HG02642 (cell line): Measurements from ENCODE around the gene PLA2G5.
"Not testable (repeated sequence)": the region's sequence is repeated elsewhere in the genome, so short reads cannot be mapped to it uniquely, and the experiment has no call there.

ENCODE experiments used
- ATAC-seq: cut with Tn5 transposase; IDR thresholded peaks from one replicate; pipeline ENCODE4 v1.9.1; 2021; ENCODE audit warnings: mild to moderate bottlenecking; ENCODE audit not compliant: unreplicated experiment, poor library complexity

PLA2G5 gene, protein sequence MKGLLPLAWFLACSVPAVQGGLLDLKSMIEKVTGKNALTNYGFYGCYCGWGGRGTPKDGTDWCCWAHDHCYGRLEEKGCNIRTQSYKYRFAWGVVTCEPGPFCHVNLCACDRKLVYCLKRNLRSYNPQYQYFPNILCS

GRCh38 chr1:20069874-20070273, at the start of gene PLA2G5:
TSS of gene PLA2G5 (plus strand) at chr1:20070194. CDS start at chr1:20084831, 14,637 bp downstream.
- ATAC-seq, result no peak

- ATAC-seq, result no peak
Measured at GRCh38 chr1:20028125-20028524, 41.9 kb upstream of the PLA2G5 start.

GRCh38 chr1:20028726-20029125, 41.3 kb upstream of the PLA2G5 start:
- ATAC-seq, result no peak

DNA sequence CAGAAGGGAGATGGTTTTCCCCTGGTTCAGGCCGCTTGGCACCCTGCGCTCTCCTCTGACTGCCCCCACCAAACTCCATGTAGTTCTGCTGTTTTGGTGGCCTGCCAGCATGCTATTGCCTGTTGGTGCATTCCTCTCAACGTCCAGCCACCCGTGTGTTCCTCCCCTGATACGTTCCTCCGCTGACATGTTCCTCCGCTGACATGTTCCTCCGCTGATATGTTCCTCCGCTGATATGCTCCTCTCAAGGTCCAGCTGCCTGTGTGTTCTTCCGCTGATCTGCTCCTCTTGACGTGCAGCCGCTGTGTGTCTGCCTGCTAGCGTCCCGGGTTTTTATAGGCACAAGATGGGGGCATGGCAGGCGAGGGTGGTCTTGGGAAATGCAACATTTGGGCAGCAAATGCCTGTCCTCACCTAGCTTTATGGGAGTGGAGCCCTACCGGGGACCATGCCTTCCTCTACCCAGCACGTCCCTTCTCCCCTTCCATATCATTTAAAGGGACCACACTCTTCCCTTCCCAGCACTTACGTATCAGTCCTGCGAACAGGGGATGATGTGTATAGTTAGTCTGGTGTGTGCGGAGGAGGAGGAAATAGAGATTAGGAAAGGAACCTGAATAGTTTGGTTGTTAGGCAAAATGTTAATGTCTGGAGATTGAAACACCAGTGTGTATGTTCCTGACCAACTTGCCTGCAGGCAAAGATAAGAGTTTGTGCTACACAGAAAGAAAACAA, 40.6 kb upstream of the PLA2G5 start:
- ATAC-seq, result no peak

GRCh38 chr1:20030436-20031151, 39.4 kb upstream of the PLA2G5 start:
- not testable (repeated sequence) for ATAC-seq

- ATAC-seq, result no peak
Measured at GRCh38 chr1:20031161-20031560, 38.8 kb upstream of the PLA2G5 start.

GRCh38 chr1:20031836-20032235, 38.2 kb upstream of the PLA2G5 start:
- no peak for ATAC-seq

GRCh38 chr1:20032425-20032824, 37.6 kb upstream of the PLA2G5 start:
- no peak for ATAC-seq

- no peak for ATAC-seq
Measured at GRCh38 chr1:20033420-20033819, 36.6 kb upstream of the PLA2G5 start.

DNA sequence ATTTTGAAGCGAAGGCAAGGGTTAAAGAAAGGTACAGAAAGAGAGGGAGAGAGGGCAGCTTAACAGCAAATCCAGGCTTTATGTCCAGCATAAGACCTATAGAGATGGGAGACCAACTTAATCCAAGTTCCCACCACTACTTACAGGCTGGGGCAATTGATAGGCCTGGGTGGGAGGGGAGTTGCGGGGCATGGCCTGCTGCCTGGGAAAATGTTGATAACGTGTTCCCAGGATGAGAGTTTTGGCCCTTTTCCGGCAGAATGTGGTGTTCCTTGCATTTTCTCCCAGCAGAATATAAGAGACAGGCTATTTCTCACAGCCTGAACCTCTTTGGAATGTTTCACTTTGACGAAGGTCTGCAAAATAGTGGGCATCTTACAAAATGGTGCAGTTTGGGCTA, 34.9 kb upstream of the PLA2G5 start:
- no peak for ATAC-seq

DNA sequence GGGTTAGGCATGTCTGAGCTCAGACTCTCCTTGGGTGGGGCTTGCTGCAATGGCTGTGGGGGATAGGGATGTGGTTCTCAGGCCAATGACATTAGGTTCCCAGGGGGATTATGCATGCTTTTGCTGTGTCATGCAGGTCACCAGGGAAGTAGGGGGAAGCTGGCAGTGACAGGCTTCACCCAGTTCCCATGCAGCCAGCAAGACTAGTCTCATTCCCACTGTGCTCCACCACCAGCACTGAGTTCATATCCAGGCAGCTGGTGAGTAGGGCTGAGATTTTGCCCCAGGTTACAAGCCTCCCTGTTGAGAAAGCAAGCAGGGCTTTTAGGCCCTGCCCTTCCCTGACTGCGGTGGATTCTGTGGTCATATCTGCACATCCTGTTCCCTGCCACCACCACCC, 32.1 kb upstream of the PLA2G5 start:
- ATAC-seq, result no peak

DNA sequence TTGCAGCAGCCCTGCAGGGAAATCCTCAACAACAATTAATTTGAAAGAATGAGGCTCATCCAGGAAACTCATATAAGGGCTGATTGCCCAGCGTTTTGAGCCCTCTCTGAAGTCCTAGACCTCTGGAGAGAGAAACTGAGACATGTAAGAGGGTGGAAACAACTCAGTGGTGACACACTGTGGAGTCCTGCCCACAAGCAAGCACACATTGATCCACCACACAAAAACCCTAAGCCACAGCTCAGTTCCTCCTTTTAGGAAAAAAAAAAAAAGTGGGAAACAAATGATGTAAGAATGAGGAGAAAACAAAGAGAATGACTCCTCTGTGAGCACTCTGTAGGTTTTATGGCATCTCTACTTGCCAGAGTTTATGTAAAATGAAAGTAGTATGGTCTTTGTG, 22.9 kb upstream of the PLA2G5 start:
- ATAC-seq, result no peak

DNA sequence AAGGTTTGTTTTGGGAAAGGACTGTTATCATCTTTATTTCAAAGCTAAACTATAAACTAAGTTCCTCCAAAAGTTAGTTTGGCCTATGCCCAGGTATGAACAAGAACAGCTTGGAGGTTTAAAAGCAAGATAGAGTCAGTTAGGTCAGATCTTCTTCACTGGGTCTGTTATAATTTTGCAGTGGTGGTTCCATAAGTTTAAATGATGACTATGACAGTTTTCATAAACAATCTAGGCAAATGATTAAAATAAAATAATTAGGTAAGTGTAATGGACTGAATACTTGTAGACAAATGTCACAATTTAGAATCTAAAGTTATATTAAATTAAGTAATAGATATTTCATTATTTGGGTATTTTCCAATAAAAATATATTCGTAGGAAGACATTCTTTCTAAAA, 21.4 kb upstream of the PLA2G5 start:
- no peak for ATAC-seq

- ATAC-seq, result not testable (repeated sequence)
Measured at GRCh38 chr1:20049056-20049798, 20.8 kb upstream of the PLA2G5 start.

DNA sequence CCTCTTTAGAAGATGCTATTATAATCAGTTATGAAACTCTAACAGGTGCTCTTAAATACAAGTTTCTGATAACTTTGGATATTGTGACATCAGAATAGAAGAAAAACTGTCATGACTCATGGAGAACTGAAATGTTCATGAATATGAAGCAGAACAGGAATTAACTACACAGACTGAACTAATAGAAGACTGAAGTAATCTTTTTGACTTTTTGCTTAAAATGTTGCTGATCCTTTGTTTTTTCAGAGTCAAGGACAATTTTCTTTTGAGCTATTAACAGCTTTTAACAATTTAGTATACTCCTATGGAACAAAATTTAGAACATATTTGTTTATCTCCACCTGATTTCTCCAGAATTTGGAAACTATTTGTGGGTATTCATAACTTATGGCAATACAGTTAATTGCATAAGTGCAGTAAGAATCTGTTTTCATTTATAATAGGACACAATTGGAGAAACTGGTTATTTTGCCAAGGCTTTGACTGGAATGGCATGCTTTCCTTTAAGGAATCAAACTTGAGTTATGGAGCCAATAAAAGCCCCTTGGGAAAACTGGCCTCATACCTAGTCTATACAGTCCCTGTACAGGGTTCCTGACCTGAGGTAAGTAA, 18.7 kb upstream of the PLA2G5 start:
- ATAC-seq, result no peak

DNA sequence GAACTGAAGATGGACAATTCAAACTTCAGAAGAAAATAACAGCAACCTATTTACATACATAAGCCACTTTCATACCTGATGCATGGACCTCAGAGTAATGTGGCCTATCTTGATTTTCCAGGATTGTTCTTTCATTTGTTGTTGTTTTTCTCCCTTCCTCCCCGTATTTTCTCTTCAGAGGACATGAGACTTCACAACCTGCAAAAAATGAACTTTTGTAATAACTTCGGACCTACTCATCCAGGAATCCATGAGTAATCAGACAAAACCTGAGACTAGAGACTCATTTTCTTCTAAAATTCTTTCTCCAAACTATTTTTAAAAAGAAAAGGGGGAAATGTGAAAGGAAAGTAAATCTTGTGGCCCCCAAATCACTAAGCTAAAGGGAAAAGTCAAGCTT, 17.6 kb upstream of the PLA2G5 start:
- no peak for ATAC-seq

DNA sequence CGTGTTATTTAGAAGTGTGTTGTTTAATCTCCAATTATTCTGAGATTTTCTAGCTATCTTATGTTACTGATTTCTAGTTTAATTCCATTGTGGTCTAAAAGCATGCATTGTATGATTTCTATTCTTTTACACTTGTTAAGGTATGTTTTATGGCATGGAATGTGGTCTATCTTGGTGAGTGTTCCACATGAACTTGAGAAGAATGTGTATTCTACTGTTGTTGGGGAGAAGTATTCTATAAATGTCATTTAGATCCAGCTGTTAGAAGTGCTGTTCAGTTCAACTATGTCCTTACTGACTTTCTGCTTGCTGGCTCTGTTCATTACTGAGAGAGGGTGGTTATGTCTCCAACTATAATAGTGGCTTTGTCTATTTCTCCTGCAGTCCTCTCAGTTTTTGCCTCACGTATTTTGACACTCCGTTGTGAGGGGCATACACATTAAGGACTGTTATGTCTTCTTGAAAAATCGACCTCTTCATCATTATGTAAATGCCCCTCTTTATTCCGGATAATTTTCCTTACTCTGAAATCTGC, 12.0 kb upstream of the PLA2G5 start:
- ATAC-seq, result no peak

DNA sequence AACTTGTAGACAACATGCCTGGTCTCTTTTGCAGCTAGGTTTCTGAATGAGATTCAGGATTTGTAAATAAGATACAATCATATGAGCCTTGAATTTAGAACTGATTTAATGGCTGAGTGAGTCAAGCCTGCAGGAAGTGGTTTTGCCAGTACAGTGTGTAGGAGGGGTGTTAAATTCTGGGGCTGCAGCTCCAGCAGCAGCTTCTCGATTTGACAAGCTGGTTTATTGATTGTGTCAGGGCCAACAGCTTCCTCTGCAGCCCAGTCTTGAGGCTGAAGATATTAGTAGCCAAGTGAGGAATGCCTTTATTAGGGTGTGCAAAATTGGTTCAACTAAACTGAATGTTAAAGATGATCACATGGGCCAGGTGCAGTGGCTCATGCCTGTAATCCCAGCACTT, 11.5 kb upstream of the PLA2G5 start:
- no peak for ATAC-seq

- ATAC-seq, result no peak
Measured at GRCh38 chr1:20059847-20060246, 10.1 kb upstream of the PLA2G5 start.

DNA sequence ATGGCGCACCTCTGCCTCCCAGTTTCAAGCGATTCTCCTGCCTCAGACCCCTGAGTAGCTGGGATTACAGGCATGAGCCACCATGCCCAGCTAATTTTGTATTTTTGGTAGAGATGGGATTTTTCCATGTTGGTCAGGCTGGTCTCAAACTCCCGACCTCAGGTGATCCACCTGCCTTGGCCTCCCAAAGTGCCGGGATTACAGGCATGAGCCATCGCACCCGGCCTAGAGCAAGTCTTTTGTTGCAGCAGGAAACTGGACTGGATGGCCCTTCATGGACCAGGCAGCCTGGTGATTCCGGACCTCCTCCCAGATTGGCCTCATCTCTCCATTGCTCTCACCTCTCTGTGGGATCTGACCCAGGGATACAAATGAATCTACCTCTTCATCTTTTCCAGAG, 9.2 kb upstream of the PLA2G5 start:
- not testable (repeated sequence) for ATAC-seq
